H9 (cell line): ENCODE measurements around the gene MUS81. TPM values are rescaled to one million over a fixed set of nuclear protein-coding genes. Genes with fewer than 3 reads are reported as not detected.

ENCODE experiments used
- DNase-seq: peaks from one replicate; pipeline ENCODE4 v3.0.0-alpha.2; 2017
- H2AFZ ChIP-seq: one replicate; pipeline ENCODE4 v1.6.1; 2013; ENCODE audit warnings: mild to moderate bottlenecking, low read length, control low read depth, moderate library complexity
- H2AK5ac ChIP-seq: 2 replicates; pipeline ENCODE4 v1.6.1; 2013; ENCODE audit warnings: low read length, control low read depth, mixed read lengths; ENCODE audit not compliant: insufficient read length
- H2BK120ac ChIP-seq: one replicate; pipeline ENCODE4 v1.6.1; 2013; ENCODE audit warnings: low read depth, mild to moderate bottlenecking, low read length, control low read depth, inconsistent platforms; ENCODE audit not compliant: poor library complexity, severe bottlenecking
- H2BK12ac ChIP-seq: 2 replicates; pipeline ENCODE4 v1.6.1; 2013; ENCODE audit warnings: low read length, control low read depth, mixed read lengths, low read depth; ENCODE audit not compliant: insufficient read length
- H2BK15ac ChIP-seq: 2 replicates; pipeline ENCODE4 v1.6.1; 2013; ENCODE audit warnings: low read depth, low read length, control low read depth
- H2BK20ac ChIP-seq: one replicate; pipeline ENCODE4 v1.6.1; 2013; ENCODE audit warnings: low read depth, mild to moderate bottlenecking, low read length, control low read depth, inconsistent platforms; ENCODE audit not compliant: poor library complexity, severe bottlenecking
- H2BK5ac ChIP-seq: 2 replicates; pipeline ENCODE4 v1.6.1; 2013; ENCODE audit warnings: low read length, control low read depth, mixed read lengths; ENCODE audit not compliant: insufficient read length
- H3K14ac ChIP-seq: 2 replicates; pipeline ENCODE4 v1.6.1; 2013; ENCODE audit warnings: low read length, control low read depth; ENCODE audit not compliant: insufficient read depth
- H3K18ac ChIP-seq: 2 replicates; pipeline ENCODE4 v1.6.1; 2013; ENCODE audit warnings: low read depth, mild to moderate bottlenecking, mixed read lengths, low read length, control low read depth; ENCODE audit not compliant: insufficient read length
- H3K23ac ChIP-seq: 2 replicates; pipeline ENCODE4 v1.6.1; 2013; ENCODE audit warnings: low read length, control low read depth, mixed read lengths, low read depth; ENCODE audit not compliant: insufficient read length
- H3K23me2 ChIP-seq: 2 replicates; pipeline ENCODE4 v1.6.1; 2013; ENCODE audit warnings: low read depth, mild to moderate bottlenecking, mixed read lengths, low read length, control low read depth; ENCODE audit not compliant: insufficient read length, poor library complexity, severe bottlenecking
- H3K27ac ChIP-seq: 2 replicates; pipeline ENCODE4 v1.5.1; 2013; ENCODE audit warnings: low read length, control low read depth, mixed read lengths, low read depth; ENCODE audit not compliant: insufficient read length
- H3K27me3 ChIP-seq: 2 replicates; pipeline ENCODE4 v1.6.1; 2013; ENCODE audit warnings: low read length, control low read depth, inconsistent platforms; ENCODE audit not compliant: insufficient read depth
- H3K4ac ChIP-seq: 2 replicates; pipeline ENCODE4 v1.6.1; 2013; ENCODE audit warnings: low read depth, mild to moderate bottlenecking, control low read depth, inconsistent platforms, low read length, moderate library complexity
- H3K4me1 ChIP-seq: 2 replicates; pipeline ENCODE4 v1.6.1; 2013; ENCODE audit warnings: low read length, control low read depth, inconsistent platforms; ENCODE audit not compliant: insufficient read depth
- H3K4me2 ChIP-seq: 2 replicates; pipeline ENCODE4 v1.6.1; 2013; ENCODE audit warnings: low read length, control low read depth, mixed read lengths; ENCODE audit not compliant: insufficient read length, insufficient read depth
- H3K56ac ChIP-seq: 2 replicates; pipeline ENCODE4 v1.6.1; 2013; ENCODE audit warnings: low read depth, mild to moderate bottlenecking, mixed read lengths, low read length, control low read depth; ENCODE audit not compliant: insufficient read length
- H3K79me1 ChIP-seq: 2 replicates; pipeline ENCODE4 v1.6.1; 2013; ENCODE audit warnings: low read depth, mild to moderate bottlenecking, moderate library complexity, low read length, control low read depth, inconsistent platforms; ENCODE audit not compliant: insufficient read depth, poor library complexity, severe bottlenecking
- H3K79me2 ChIP-seq: 2 replicates; pipeline ENCODE4 v1.6.1; 2013; ENCODE audit warnings: low read length, control low read depth, inconsistent platforms; ENCODE audit not compliant: insufficient read depth
- H3K9ac ChIP-seq: 2 replicates; pipeline ENCODE4 v1.6.1; 2013; ENCODE audit warnings: low read length, control low read depth, mixed read lengths; ENCODE audit not compliant: insufficient read length; ENCODE audit errors: extremely low read depth
- H3K9me3 ChIP-seq: one replicate; pipeline ENCODE4 v1.6.1; 2013; ENCODE audit warnings: low read depth, low read length, inconsistent platforms; ENCODE audit not compliant: control insufficient read depth
- H3T11ph ChIP-seq: one replicate; pipeline ENCODE4 v1.6.1; 2013; ENCODE audit warnings: mild to moderate bottlenecking, low read length, control low read depth, inconsistent platforms
- H4K20me1 ChIP-seq: one replicate; pipeline ENCODE4 v1.6.1; 2013; ENCODE audit not compliant: control insufficient read depth, insufficient read length, insufficient read depth
- H4K5ac ChIP-seq: 2 replicates; pipeline ENCODE4 v1.6.1; 2013; ENCODE audit warnings: low read depth, mild to moderate bottlenecking, mixed read lengths, low read length, control low read depth; ENCODE audit not compliant: insufficient read length
- H4K8ac ChIP-seq: replicated peaks from 2 replicates; pipeline ENCODE4 v1.6.1; 2013; ENCODE audit warnings: low read length, control low read depth, mixed read lengths, low read depth; ENCODE audit not compliant: insufficient read length
- H4K91ac ChIP-seq: 2 replicates; pipeline ENCODE4 v1.6.1; 2013; ENCODE audit warnings: low read depth, mild to moderate bottlenecking, moderate library complexity, mixed read lengths, low read length, control low read depth; ENCODE audit not compliant: insufficient read length
- H3K27ac Mint-ChIP-seq, 3 experiments: 2 replicates in 2 of 3; 3 replicates in 1 of 3; pipeline ENCODE4 v1.8.0; 2020 to 2021; ENCODE audit warnings: mixed read lengths in 3 of 3, mild to moderate bottlenecking in 1 of 3, moderate library complexity in 1 of 3
- H3K27me3 Mint-ChIP-seq: 2 replicates; pipeline ENCODE4 v1.8.0; 2021; ENCODE audit warnings: low read depth, mild to moderate bottlenecking, moderate library complexity, mixed read lengths
- H3K36me3 Mint-ChIP-seq, 3 experiments: 2 replicates in 2 of 3; 3 replicates in 1 of 3; pipeline ENCODE4 v1.8.0; 2020 to 2021; ENCODE audit warnings: low read depth in 3 of 3, mixed read lengths in 3 of 3; ENCODE audit not compliant: insufficient read depth in 1 of 3
- H3K4me1 Mint-ChIP-seq, 2 experiments: 2 replicates each; pipeline ENCODE4 v1.8.0; 2020; ENCODE audit warnings: mixed read lengths in 2 of 2
- H3K4me3 Mint-ChIP-seq, 2 experiments: 2 replicates in 1 of 2; 3 replicates in 1 of 2; pipeline ENCODE4 v1.8.0; 2020 to 2021; ENCODE audit warnings: mild to moderate bottlenecking in 2 of 2, mixed read lengths in 2 of 2, moderate library complexity in 1 of 2
- H3K9me3 Mint-ChIP-seq, 2 experiments: 2 replicates in 1 of 2; 3 replicates in 1 of 2; pipeline ENCODE4 v1.8.0; 2020; ENCODE audit warnings: mild to moderate bottlenecking in 2 of 2, mixed read lengths in 2 of 2, moderate library complexity in 1 of 2
- CTCF ChIP-seq: fragments of 200-600 bp; sonication (generic); conservative IDR thresholded peaks from 3 replicates; pipeline ENCODE4 v1.8.0; 2021; ENCODE audit warnings: antibody characterized with exemption, mild to moderate bottlenecking
- WGBS: extraction: QIAGEN DNeasy Blood & Tissue Kit; methylation state at CpG from one replicate; pipeline ENCODE4 v1.1.7; 2013; ENCODE audit warnings: missing lambda C conversion rate, low lambda C conversion rate, mixed read lengths; ENCODE audit not compliant: insufficient read length; ENCODE audit errors: extremely low coverage; 5-methylcytosine and 5-hydroxymethylcytosine counted together
- total RNA-seq: library from RNA; stranded (reverse); gene quantifications from 2 replicates; pipeline ENCODE4 v1.2.1, GENCODE V29; 2021

The MUS81 gene
- total RNA-seq, 1 experiment from 2014 or later: 49.2 TPM

GRCh38 chr11:65885231-65885630 lies 25.0 kb downstream of the MUS81 start:
- WGBS: no CpG with 5 or more reads among the region's 7 CpGs
- no peak overlapping the region for H3K9ac ChIP-seq
- DNase-seq: no peak
- no peak overlapping the region for H3K4ac ChIP-seq
- Mint-ChIP-seq H3K27me3 (peaks cover 16% of the 10 kb centered on the region), H3K36me3 (peaks cover 35 to 58% (median 55%) of the 10 kb centered on the region in 3 experiments), H3K27ac (0 out of 7 replicates have a peak overlapping the region, but pooled peaks of 1 of the 3 experiments have one; percentile 28), H3K9me3 (peaks cover 2 to 4% of the 10 kb centered on the region in 2 experiments; a peak in 2 of 5 replicates), H3K4me1 (peaks cover 23 to 37% of the 10 kb centered on the region in 2 experiments), H3K4me3 (peak overlapping the region in 1 of 2 experiments; percentile 56; a peak in 2 of 5 replicates)
- H3K56ac ChIP-seq: no peak overlapping the region
- no peak overlapping the region for H3K14ac ChIP-seq
- H4K20me1 ChIP-seq: no peaks in the 10 kb centered on the region
- H3K9me3 ChIP-seq: no peaks in the 10 kb centered on the region
- H3T11ph ChIP-seq: no peak overlapping the region
- peaks cover 9% of the 10 kb centered on the region; the same call in 1 of the 2 replicates for H3K4me1 ChIP-seq
- no peak for TF ChIP-seq CTCF
- H3K23me2 ChIP-seq: peaks cover 11% of the 10 kb centered on the region
- no peak overlapping the region for H4K5ac ChIP-seq
- H3K23ac ChIP-seq: no peak overlapping the region
- no peak overlapping the region for H2BK20ac ChIP-seq
- H2AFZ ChIP-seq: no peak overlapping the region
- H2BK120ac ChIP-seq: no peak overlapping the region
- H2BK15ac ChIP-seq: no peak overlapping the region
- no peak overlapping the region for H3K18ac ChIP-seq
- H3K79me1 ChIP-seq: no peaks in the 10 kb centered on the region
- no peak overlapping the region for H3K4me2 ChIP-seq
- no peak overlapping the region for H2AK5ac ChIP-seq
- no peak overlapping the region for H2BK5ac ChIP-seq
- peaks cover 6% of the 10 kb centered on the region; the same call in 1 of the 2 replicates for H3K27me3 ChIP-seq
- no peaks in the 10 kb centered on the region for H3K79me2 ChIP-seq
- no peak overlapping the region for H4K8ac ChIP-seq
- H2BK12ac ChIP-seq: no peak overlapping the region
- H4K91ac ChIP-seq: no peak overlapping the region
- H3K27ac ChIP-seq: no peak overlapping the region
